AG09309 (cell line): ENCODE data around the gene KRABD2.
A peak's percentile ranks its signal among the peaks of the same experiment; 100 is the strongest.

ENCODE experiments used
- DNase-seq: peaks from one replicate; pipeline ENCODE4 v3.0.0-alpha.2; 2010; ENCODE audit warnings: low read depth
- H3K4me3 ChIP-seq: 2 replicates; pipeline ENCODE4 v1.5.1; 2011; ENCODE audit warnings: mild to moderate bottlenecking, low read depth, low read length, moderate library complexity; ENCODE audit not compliant: control insufficient read depth
- CTCF ChIP-seq: IDR thresholded peaks from 2 replicates; pipeline ENCODE4 v1.5.1; 2011; ENCODE audit warnings: mild to moderate bottlenecking, low read depth, low read length, inconsistent platforms; ENCODE audit not compliant: insufficient read depth, control insufficient read depth; ENCODE audit errors: missing control alignments

Gene KRABD2

DNA sequence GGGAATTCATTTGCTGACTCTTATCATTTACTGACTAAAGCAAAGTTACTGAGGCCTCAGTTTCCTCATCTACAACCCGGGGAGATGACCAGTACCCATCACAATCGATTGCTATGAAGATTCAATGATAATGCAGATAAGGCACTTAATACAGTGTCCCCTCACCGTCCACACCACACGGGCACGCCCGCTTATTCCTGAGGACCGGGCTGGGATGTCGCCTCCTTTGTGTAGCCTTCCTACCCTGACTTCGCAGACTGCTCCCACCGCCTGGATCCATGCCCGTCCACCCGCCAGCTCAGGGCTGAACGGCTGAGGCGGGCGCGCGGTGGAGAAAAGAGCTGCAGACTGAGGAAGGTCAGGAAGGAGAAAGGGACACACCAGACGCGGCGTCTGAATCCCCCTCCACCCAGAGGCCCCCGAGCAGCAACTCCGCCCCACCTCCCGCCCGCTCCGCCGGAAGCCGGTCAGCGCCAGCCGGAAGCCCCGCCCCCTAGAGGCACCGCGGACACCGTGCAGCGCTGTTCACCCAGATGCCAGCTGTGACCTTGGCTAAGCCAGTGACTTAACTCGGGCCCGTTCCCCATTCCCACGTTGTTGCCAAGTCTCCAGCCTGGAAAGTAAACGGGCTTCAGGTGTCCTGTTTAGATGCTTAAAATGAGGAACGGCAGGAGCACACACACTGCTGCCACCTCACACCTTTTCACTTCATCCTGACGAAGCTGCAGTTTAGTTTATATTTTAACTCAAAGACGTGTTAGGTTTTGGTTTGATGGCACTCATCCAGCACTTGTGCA lies at the start of gene KRABD2:
KRABD2 (minus strand) TSS at position 434 of the 797 bp plus-strand sequence.
- DNase-seq: no peak
- TF ChIP-seq CTCF: peak; percentile 67
- H3K4me3 ChIP-seq: peak within 1 kb of the TSS; percentile 60

- H3K4me3 ChIP-seq: no peak overlapping the region
- no peak for TF ChIP-seq CTCF
- no peak for DNase-seq
Measured at GRCh38 chr17:8421571-8421970, 45.1 kb upstream of the KRABD2 start.

GRCh38 chr17:8420041-8420934 lies 43.8 kb upstream of the KRABD2 start:
- TF ChIP-seq CTCF: no peak
- peak; percentile 17 for DNase-seq
- no peak overlapping the region for H3K4me3 ChIP-seq

DNA sequence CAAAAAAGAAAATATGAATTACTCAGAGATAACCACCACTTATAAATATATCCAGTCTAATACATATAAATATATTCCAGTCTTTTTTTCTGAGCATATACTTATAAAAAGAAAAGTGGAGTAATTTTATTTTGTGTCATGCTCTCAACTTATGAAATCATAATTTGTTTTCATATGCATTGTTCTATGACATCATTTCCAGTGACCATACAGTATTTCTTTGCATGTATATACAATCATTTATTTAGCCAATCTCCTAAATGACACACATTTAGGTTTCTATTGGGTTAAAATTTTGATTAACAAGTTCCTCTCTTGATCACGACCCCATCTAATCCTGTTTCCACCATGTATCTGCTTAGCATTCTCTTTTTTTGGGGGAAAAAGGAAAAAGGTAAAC lies 42.8 kb upstream of the KRABD2 start:
- DNase-seq: no peak
- H3K4me3 ChIP-seq: no peak overlapping the region
- TF ChIP-seq CTCF: no peak

- DNase-seq: no peak
- no peak overlapping the region for H3K4me3 ChIP-seq
- no peak for TF ChIP-seq CTCF
Measured at GRCh38 chr17:8418471-8418870, 42.0 kb upstream of the KRABD2 start.

DNA sequence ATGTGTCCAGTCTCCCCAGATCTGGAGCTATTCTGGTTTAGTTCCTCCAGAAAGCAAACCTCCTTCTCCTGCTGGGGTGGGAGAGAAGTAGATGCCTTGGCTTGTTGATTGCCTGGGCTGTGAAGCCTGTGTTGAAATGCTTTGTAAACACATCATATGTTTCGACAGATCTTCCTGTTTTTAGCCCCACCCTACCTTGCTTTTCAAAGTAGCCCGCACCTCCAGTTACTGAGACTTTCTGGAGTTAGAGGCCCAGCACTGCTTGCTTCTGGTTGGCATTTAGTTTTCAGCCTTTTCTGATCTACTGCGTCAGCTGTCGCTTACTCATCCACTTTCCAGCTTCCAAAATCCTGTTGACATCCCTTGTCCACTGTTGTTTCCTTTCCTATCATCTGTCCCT lies 41.3 kb upstream of the KRABD2 start:
- no peak for TF ChIP-seq CTCF
- H3K4me3 ChIP-seq: no peak overlapping the region
- no peak for DNase-seq
